Panc1 (cell line): ENCODE results near the gene CDC5L. TPM values are rescaled to one million over a fixed set of nuclear protein-coding genes. Genes with fewer than 3 reads are reported as not detected.

ENCODE experiments used
- ATAC-seq: fragments of 200-7000 bp; cut with Tn5 transposase; 2 replicates; pipeline ENCODE4 v1.9.1; 2020; ENCODE audit warnings: mild to moderate bottlenecking, moderate library complexity
- BruUV-seq: library from RNA; stranded (reverse); fragments of 400-500 nt; replicated peaks from 2 replicates; lab custom pipeline; 2021; lab: Mats Ljungman, UMichigan
- CTCF ChIA-PET: fragments of 300-600 bp; sonication (Branson Sonifier 250); formaldehyde crosslinking; loops from one replicate; lab custom pipeline; 2022; ENCODE audit warnings: antibody characterized with exemption; lab: Charles Lee
- POLR2A ChIA-PET: fragments of 300-600 bp; sonication (Branson Sonifier 250); formaldehyde crosslinking; loops from one replicate; lab custom pipeline; 2022; ENCODE audit warnings: antibody characterized with exemption; lab: Charles Lee
- DNase-seq: peaks from one replicate; pipeline ENCODE4 v3.0.0-alpha.2; 2010; ENCODE audit warnings: low read depth, low spot score
- H3K27ac ChIP-seq: 2 replicates; pipeline ENCODE4 v1.5.1; 2011; ENCODE audit warnings: mild to moderate bottlenecking, low read length, inconsistent platforms
- H3K27me3 ChIP-seq: fragments of 200-500 bp; sonication (Bioruptor generic); 2 replicates; pipeline ENCODE4 v1.6.0; 2014; ENCODE audit warnings: low read length, inconsistent platforms; ENCODE audit not compliant: control insufficient read depth, insufficient read depth
- H3K36me3 ChIP-seq: fragments of 200-500 bp; sonication (Bioruptor generic); 2 replicates; pipeline ENCODE4 v1.5.1; 2014; ENCODE audit warnings: inconsistent platforms, mild to moderate bottlenecking, low read length, moderate library complexity; ENCODE audit not compliant: control insufficient read depth, insufficient read depth
- H3K4me1 ChIP-seq: 2 replicates; pipeline ENCODE4 v1.5.1; 2011; ENCODE audit warnings: inconsistent platforms, mild to moderate bottlenecking, low read length, moderate library complexity; ENCODE audit not compliant: control insufficient read depth, insufficient read depth
- H3K4me3 ChIP-seq, 2 experiments: 2 replicates each; pipeline ENCODE4 v1.5.1; 2011 to 2012; ENCODE audit warnings: low read depth in 2 of 2, low read length in 2 of 2, mild to moderate bottlenecking in 2 of 2, inconsistent platforms in 1 of 2, moderate library complexity in 1 of 2
- H3K9me3 ChIP-seq: fragments of 200-500 bp; sonication (Bioruptor generic); 2 replicates; pipeline ENCODE4 v1.5.1; 2014; ENCODE audit warnings: low read depth, mild to moderate bottlenecking, inconsistent platforms, low read length, moderate library complexity; ENCODE audit not compliant: control insufficient read depth, insufficient read depth
- POLR2AphosphoS5 ChIP-seq: IDR thresholded peaks from 2 replicates; pipeline ENCODE4 v1.6.1; 2012; ENCODE audit warnings: mild to moderate bottlenecking, low read depth, low read length, moderate library complexity
- SIN3A ChIP-seq: IDR thresholded peaks from 2 replicates; pipeline ENCODE4 v1.6.1; 2012; ENCODE audit warnings: low read depth, mild to moderate bottlenecking, low read length, moderate library complexity, borderline replicate concordance; ENCODE audit not compliant: insufficient read depth
- TCF7L2 ChIP-seq: IDR thresholded peaks from 2 replicates; pipeline ENCODE4 v1.6.1; 2011; ENCODE audit warnings: mild to moderate bottlenecking, low read depth, low read length, inconsistent platforms
- in situ Hi-C: cut with HindIII; loops from 2 replicates; pipeline ENCODE4 v1.10.0; 2016; ENCODE audit warnings: low sequenced_read_pairs, low pct_unique_long_range_greater_than_20kb
- intact Hi-C: fragments of 100-400 bp; cut with micrococcal nuclease; formaldehyde crosslinking; loops from one replicate; pipeline ENCODE4 v1.10.0; 2022; ENCODE audit not compliant: unreplicated experiment
- total RNA-seq: library from RNA; stranded (reverse); gene quantifications from one replicate; pipeline ENCODE4 v1.2.1, GENCODE V29; 2021; ENCODE audit not compliant: unreplicated experiment
- TF ChIP-seq, protein P1 (sequence below), 2 experiments: IDR thresholded peaks; 2 replicates each; pipeline ENCODE4 v1.6.1; 2011 to 2012; ENCODE audit warnings: low read depth in 2 of 2, control low read depth in 1 of 2, low read length in 1 of 2, mild to moderate bottlenecking in 1 of 2, moderate library complexity in 1 of 2; ENCODE audit not compliant: insufficient read depth in 1 of 2
- TF ChIP-seq, protein P2 (sequence below): fragments of 450-650 bp; IDR thresholded peaks from 2 replicates; pipeline ENCODE4 v1.5.1; 2017; ENCODE audit warnings: mild to moderate bottlenecking

The CDC5L gene
- total RNA-seq, 1 experiment from 2014 or later = 23.3 TPM

DNA sequence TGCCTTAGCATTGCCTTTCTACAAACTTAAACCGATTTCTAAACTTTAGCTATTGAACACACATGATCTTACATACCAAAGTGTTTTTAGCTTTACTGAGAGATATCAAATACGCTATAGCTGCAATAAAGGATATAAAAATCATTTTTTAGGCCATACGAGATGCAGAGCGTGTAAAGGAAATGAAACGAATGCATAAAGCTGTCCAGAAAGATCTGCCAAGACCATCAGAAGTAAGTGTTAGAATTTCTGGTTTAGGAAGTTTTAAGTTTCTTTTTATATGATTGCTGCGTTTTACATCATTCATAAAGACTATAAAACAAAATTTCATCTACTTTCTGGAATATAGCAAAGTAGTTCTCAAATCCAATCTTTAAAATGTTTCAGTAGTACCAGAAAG, 38.4 kb downstream of the CDC5L start:
- no peak overlapping the region for H3K27ac ChIP-seq
- intact Hi-C loops (no loop called here), in situ Hi-C loops (no loop called here)
- ChIA-PET CTCF (interaction anchor here (0.6 kb wide), 1 partner anchor 44 kb away, joined by 3 read pairs; no protein-coding TSS in a partner anchor), POLR2A (no interaction called here)
- ATAC-seq (no peak), DNase-seq (no peak)
- H3K36me3 ChIP-seq = peaks cover 30% of the 10 kb centered on the region
- H3K4me1 ChIP-seq = no peaks in the 10 kb centered on the region
- H3K4me3 ChIP-seq = no peak overlapping the region
- BruUV-seq = no TSS peak
- H3K27me3 ChIP-seq = no peaks in the 10 kb centered on the region
- H3K9me3 ChIP-seq = no peaks in the 10 kb centered on the region
- TF ChIP-seq, protein P1, sequence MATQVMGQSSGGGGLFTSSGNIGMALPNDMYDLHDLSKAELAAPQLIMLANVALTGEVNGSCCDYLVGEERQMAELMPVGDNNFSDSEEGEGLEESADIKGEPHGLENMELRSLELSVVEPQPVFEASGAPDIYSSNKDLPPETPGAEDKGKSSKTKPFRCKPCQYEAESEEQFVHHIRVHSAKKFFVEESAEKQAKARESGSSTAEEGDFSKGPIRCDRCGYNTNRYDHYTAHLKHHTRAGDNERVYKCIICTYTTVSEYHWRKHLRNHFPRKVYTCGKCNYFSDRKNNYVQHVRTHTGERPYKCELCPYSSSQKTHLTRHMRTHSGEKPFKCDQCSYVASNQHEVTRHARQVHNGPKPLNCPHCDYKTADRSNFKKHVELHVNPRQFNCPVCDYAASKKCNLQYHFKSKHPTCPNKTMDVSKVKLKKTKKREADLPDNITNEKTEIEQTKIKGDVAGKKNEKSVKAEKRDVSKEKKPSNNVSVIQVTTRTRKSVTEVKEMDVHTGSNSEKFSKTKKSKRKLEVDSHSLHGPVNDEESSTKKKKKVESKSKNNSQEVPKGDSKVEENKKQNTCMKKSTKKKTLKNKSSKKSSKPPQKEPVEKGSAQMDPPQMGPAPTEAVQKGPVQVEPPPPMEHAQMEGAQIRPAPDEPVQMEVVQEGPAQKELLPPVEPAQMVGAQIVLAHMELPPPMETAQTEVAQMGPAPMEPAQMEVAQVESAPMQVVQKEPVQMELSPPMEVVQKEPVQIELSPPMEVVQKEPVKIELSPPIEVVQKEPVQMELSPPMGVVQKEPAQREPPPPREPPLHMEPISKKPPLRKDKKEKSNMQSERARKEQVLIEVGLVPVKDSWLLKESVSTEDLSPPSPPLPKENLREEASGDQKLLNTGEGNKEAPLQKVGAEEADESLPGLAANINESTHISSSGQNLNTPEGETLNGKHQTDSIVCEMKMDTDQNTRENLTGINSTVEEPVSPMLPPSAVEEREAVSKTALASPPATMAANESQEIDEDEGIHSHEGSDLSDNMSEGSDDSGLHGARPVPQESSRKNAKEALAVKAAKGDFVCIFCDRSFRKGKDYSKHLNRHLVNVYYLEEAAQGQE (IDR thresholded peaks at IDR 0.05; ENCODE audit: insufficient read depth in 1 of 2, low read depth in 2 of 2, low read length in 1 of 2) = no peak
- TF ChIP-seq, protein P2, sequence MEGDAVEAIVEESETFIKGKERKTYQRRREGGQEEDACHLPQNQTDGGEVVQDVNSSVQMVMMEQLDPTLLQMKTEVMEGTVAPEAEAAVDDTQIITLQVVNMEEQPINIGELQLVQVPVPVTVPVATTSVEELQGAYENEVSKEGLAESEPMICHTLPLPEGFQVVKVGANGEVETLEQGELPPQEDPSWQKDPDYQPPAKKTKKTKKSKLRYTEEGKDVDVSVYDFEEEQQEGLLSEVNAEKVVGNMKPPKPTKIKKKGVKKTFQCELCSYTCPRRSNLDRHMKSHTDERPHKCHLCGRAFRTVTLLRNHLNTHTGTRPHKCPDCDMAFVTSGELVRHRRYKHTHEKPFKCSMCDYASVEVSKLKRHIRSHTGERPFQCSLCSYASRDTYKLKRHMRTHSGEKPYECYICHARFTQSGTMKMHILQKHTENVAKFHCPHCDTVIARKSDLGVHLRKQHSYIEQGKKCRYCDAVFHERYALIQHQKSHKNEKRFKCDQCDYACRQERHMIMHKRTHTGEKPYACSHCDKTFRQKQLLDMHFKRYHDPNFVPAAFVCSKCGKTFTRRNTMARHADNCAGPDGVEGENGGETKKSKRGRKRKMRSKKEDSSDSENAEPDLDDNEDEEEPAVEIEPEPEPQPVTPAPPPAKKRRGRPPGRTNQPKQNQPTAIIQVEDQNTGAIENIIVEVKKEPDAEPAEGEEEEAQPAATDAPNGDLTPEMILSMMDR = no peak
- TF ChIP-seq TCF7L2 (no peak), POLR2AphosphoS5 (no peak), SIN3A (no peak)

DNA sequence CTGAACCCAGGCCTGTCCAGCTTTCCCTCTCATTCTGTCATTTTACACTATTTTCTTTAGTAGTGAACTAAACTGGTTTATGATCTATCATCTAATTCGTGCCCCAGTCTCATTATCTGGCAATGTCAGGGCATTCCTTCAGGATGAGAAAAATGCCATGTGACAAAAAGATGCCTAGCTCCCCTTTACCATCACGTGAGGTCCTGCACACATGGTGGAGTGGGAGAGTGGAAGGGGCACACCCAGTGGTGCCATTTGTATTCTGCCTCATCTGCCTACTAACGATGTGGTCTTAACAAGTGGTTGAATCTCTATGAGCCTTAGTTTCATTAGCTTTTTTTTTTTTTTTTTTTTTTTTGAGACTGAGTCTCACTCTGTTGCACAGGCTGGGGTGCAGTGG, 41.2 kb downstream of the CDC5L start:
- H3K4me3 ChIP-seq = no peak overlapping the region
- ATAC-seq (no peak), DNase-seq (no peak)
- BruUV-seq = no TSS peak
- ChIA-PET POLR2A (no interaction called here), CTCF (interaction anchor here (0.5 to 0.7 kb wide), 4 partner anchors 25 to 343 kb away, joined by 3 to 7 read pairs (median 4); no protein-coding TSS in a partner anchor)
- H3K27ac ChIP-seq = no peak overlapping the region
- TF ChIP-seq TCF7L2 (no peak), SIN3A (no peak), POLR2AphosphoS5 (no peak)
- TF ChIP-seq, protein P2 = no peak
- TF ChIP-seq, protein P1 (IDR thresholded peaks at IDR 0.05; ENCODE audit: insufficient read depth in 1 of 2, low read depth in 2 of 2, low read length in 1 of 2) = no peak
- H3K27me3 ChIP-seq = no peaks in the 10 kb centered on the region
- peaks cover 38% of the 10 kb centered on the region for H3K36me3 ChIP-seq
- in situ Hi-C loops (no loop called here), intact Hi-C loops (no loop called here)
- no peaks in the 10 kb centered on the region for H3K4me1 ChIP-seq
- H3K9me3 ChIP-seq = no peaks in the 10 kb centered on the region
